HL-60 (cell line): Measurements from ENCODE around the gene ANKRD40CL.

Experiments
- GABPA ChIP-seq: IDR thresholded peaks from 2 replicates; pipeline ENCODE4 v1.6.1; 2012; ENCODE audit warnings: low read depth
- POLR2AphosphoS5 ChIP-seq: IDR thresholded peaks from 2 replicates; pipeline ENCODE4 v1.6.1; 2012; ENCODE audit warnings: low read depth
- SPI1 ChIP-seq: IDR thresholded peaks from 2 replicates; pipeline ENCODE4 v1.6.1; 2012; ENCODE audit warnings: low read depth, mild to moderate bottlenecking, borderline replicate concordance
- TF ChIP-seq, protein P1 (sequence below): IDR thresholded peaks from 2 replicates; pipeline ENCODE4 v1.6.1; 2012; ENCODE audit warnings: low read depth; ENCODE audit not compliant: insufficient replicate concordance
- TF ChIP-seq, protein P2 (sequence below): IDR thresholded peaks from one replicate; pipeline ENCODE4 v1.5.1; 2011; ENCODE audit warnings: low read length, control low read depth, inconsistent platforms; ENCODE audit not compliant: insufficient read depth

DNA sequence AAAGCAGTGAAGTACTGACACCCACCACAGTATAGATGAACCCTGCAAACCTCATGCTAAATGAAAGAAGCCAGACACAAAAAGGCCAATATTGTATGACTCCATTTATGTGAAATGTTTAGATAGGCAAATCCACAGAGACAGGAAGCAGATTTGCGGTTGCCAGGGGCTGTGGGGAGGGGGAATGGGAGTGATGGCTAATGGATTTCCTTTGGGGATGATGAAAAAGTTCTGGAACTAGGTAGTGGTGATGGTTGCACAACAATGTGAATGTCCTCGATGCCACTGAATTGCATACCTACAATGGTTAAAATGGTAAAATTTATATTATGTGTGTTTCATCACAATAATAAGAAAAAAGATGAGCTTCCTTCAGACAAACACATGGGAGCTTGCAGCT, 39.7 kb upstream of the ANKRD40CL start:
- no peak for TF ChIP-seq POLR2AphosphoS5
- TF ChIP-seq, protein P1, sequence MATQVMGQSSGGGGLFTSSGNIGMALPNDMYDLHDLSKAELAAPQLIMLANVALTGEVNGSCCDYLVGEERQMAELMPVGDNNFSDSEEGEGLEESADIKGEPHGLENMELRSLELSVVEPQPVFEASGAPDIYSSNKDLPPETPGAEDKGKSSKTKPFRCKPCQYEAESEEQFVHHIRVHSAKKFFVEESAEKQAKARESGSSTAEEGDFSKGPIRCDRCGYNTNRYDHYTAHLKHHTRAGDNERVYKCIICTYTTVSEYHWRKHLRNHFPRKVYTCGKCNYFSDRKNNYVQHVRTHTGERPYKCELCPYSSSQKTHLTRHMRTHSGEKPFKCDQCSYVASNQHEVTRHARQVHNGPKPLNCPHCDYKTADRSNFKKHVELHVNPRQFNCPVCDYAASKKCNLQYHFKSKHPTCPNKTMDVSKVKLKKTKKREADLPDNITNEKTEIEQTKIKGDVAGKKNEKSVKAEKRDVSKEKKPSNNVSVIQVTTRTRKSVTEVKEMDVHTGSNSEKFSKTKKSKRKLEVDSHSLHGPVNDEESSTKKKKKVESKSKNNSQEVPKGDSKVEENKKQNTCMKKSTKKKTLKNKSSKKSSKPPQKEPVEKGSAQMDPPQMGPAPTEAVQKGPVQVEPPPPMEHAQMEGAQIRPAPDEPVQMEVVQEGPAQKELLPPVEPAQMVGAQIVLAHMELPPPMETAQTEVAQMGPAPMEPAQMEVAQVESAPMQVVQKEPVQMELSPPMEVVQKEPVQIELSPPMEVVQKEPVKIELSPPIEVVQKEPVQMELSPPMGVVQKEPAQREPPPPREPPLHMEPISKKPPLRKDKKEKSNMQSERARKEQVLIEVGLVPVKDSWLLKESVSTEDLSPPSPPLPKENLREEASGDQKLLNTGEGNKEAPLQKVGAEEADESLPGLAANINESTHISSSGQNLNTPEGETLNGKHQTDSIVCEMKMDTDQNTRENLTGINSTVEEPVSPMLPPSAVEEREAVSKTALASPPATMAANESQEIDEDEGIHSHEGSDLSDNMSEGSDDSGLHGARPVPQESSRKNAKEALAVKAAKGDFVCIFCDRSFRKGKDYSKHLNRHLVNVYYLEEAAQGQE = no peak
- TF ChIP-seq, protein P2, sequence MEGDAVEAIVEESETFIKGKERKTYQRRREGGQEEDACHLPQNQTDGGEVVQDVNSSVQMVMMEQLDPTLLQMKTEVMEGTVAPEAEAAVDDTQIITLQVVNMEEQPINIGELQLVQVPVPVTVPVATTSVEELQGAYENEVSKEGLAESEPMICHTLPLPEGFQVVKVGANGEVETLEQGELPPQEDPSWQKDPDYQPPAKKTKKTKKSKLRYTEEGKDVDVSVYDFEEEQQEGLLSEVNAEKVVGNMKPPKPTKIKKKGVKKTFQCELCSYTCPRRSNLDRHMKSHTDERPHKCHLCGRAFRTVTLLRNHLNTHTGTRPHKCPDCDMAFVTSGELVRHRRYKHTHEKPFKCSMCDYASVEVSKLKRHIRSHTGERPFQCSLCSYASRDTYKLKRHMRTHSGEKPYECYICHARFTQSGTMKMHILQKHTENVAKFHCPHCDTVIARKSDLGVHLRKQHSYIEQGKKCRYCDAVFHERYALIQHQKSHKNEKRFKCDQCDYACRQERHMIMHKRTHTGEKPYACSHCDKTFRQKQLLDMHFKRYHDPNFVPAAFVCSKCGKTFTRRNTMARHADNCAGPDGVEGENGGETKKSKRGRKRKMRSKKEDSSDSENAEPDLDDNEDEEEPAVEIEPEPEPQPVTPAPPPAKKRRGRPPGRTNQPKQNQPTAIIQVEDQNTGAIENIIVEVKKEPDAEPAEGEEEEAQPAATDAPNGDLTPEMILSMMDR = no peak
- no peak for TF ChIP-seq GABPA
- no peak for TF ChIP-seq SPI1
